Measurements from ENCODE around the gene DSTN.

The DSTN gene

GRCh38 chr20:17640875-17641378 is 71.1 kb downstream of the DSTN start:
- Mint-ChIP-seq H3K27ac (peak overlapping the region in 1 of 2 donors; percentile 4), H3K27me3 (no peaks in the 10 kb centered on the region), H3K9me3 (no peaks in the 10 kb centered on the region), H3K4me3 (no peak overlapping the region), H3K4me1 (no peaks in the 10 kb centered on the region)
- no peak for DNase-seq
- no peak for ATAC-seq

- ATAC-seq (no peak), DNase-seq (no peak)
- H3K27ac Mint-ChIP-seq = no peak overlapping the region
- no peaks in the 10 kb centered on the region for H3K4me1 Mint-ChIP-seq
- H3K4me3 Mint-ChIP-seq = no peak overlapping the region
- no peaks in the 10 kb centered on the region for H3K27me3 Mint-ChIP-seq
- H3K9me3 Mint-ChIP-seq = no peaks in the 10 kb centered on the region
Measured at GRCh38 chr20:17641520-17641964, 71.7 kb downstream of the DSTN start.

- H3K4me1 Mint-ChIP-seq = peaks cover 3% of the 10 kb centered on the region
- ATAC-seq (no peak), DNase-seq (no peak)
- no peaks in the 10 kb centered on the region for H3K9me3 Mint-ChIP-seq
- no peaks in the 10 kb centered on the region for H3K27me3 Mint-ChIP-seq
- no peak overlapping the region for H3K4me3 Mint-ChIP-seq
- no peak overlapping the region for H3K27ac Mint-ChIP-seq
Measured at GRCh38 chr20:17641993-17642392, 72.1 kb downstream of the DSTN start.

GRCh38 chr20:17642404-17643269 is 72.8 kb downstream of the DSTN start:
- no peaks in the 10 kb centered on the region for H3K27me3 Mint-ChIP-seq
- no peaks in the 10 kb centered on the region for H3K9me3 Mint-ChIP-seq
- H3K4me1 Mint-ChIP-seq = peaks cover 6% of the 10 kb centered on the region
- no peak for DNase-seq
- H3K4me3 Mint-ChIP-seq = no peak overlapping the region
- no peak for ATAC-seq
- no peak overlapping the region for H3K27ac Mint-ChIP-seq

GRCh38 chr20:17643531-17644188 is 73.8 kb downstream of the DSTN start:
- DNase-seq (no peak), ATAC-seq (no peak)
- Mint-ChIP-seq H3K27ac (no peak overlapping the region), H3K9me3 (no peaks in the 10 kb centered on the region), H3K27me3 (no peaks in the 10 kb centered on the region), H3K4me3 (no peak overlapping the region), H3K4me1 (peaks cover 6% of the 10 kb centered on the region)

- Mint-ChIP-seq H3K4me3 (no peak overlapping the region), H3K9me3 (no peaks in the 10 kb centered on the region), H3K4me1 (peaks cover 14% of the 10 kb centered on the region), H3K27ac (no peak overlapping the region), H3K27me3 (no peaks in the 10 kb centered on the region)
- no peak for DNase-seq
- ATAC-seq = no peak
Measured at GRCh38 chr20:17644451-17644850, 74.6 kb downstream of the DSTN start.

- Mint-ChIP-seq H3K9me3 (no peaks in the 10 kb centered on the region), H3K27ac (no peak overlapping the region), H3K4me1 (peaks cover 19% of the 10 kb centered on the region), H3K27me3 (no peaks in the 10 kb centered on the region), H3K4me3 (no peak overlapping the region)
- ATAC-seq (no peak), DNase-seq (no peak)
Measured at GRCh38 chr20:17645010-17645409, 75.1 kb downstream of the DSTN start.

GRCh38 chr20:17645546-17646208 is 75.8 kb downstream of the DSTN start:
- ATAC-seq (no peak), DNase-seq (no peak)
- H3K4me1 Mint-ChIP-seq = peaks cover 19% of the 10 kb centered on the region
- no peak overlapping the region for H3K4me3 Mint-ChIP-seq
- H3K27me3 Mint-ChIP-seq = no peaks in the 10 kb centered on the region
- no peaks in the 10 kb centered on the region for H3K9me3 Mint-ChIP-seq
- H3K27ac Mint-ChIP-seq = no peak overlapping the region

- Mint-ChIP-seq H3K27me3 (no peaks in the 10 kb centered on the region), H3K27ac (no peak overlapping the region)
- ATAC-seq = no peak
Measured at GRCh38 chr20:17646209-17646960, 76.5 kb downstream of the DSTN start.

GRCh38 chr20:17646961-17647301 is 77.1 kb downstream of the DSTN start:
- peak overlapping the region in 1 of 2 donors; percentile 42 for H3K27ac Mint-ChIP-seq
- no peaks in the 10 kb centered on the region for H3K9me3 Mint-ChIP-seq
- H3K27me3 Mint-ChIP-seq = no peaks in the 10 kb centered on the region
- DNase-seq (no peak), ATAC-seq (no peak)
- H3K4me3 Mint-ChIP-seq = no peak overlapping the region
- H3K4me1 Mint-ChIP-seq = peaks cover 19% of the 10 kb centered on the region

More at GRCh38 chr20:17646209-17646960, 76.5 kb downstream of the DSTN start:
- no peak for DNase-seq
- Mint-ChIP-seq H3K4me3 (no peak overlapping the region), H3K4me1 (peaks cover 19% of the 10 kb centered on the region), H3K9me3 (no peaks in the 10 kb centered on the region)

GRCh38 chr20:17647391-17648314 is 77.8 kb downstream of the DSTN start:
- ATAC-seq (no peak), DNase-seq (no peak)
- Mint-ChIP-seq H3K4me1 (peaks cover 19% of the 10 kb centered on the region), H3K9me3 (no peaks in the 10 kb centered on the region), H3K27ac (peak overlapping the region in 1 of 2 donors; percentile 34), H3K4me3 (no peak overlapping the region), H3K27me3 (no peaks in the 10 kb centered on the region)

- H3K4me3 Mint-ChIP-seq = no peak overlapping the region
- DNase-seq = no peak
- no peak for ATAC-seq
- H3K27me3 Mint-ChIP-seq = no peaks in the 10 kb centered on the region
- no peak overlapping the region for H3K27ac Mint-ChIP-seq
- peaks cover 19% of the 10 kb centered on the region for H3K4me1 Mint-ChIP-seq
- no peaks in the 10 kb centered on the region for H3K9me3 Mint-ChIP-seq
Measured at GRCh38 chr20:17648315-17648646, 78.4 kb downstream of the DSTN start.

- Mint-ChIP-seq H3K27me3 (no peaks in the 10 kb centered on the region), H3K4me1 (peaks cover 19% of the 10 kb centered on the region), H3K4me3 (no peak overlapping the region), H3K9me3 (no peaks in the 10 kb centered on the region), H3K27ac (peak overlapping the region in 1 of 2 donors; percentile 58)
- DNase-seq (peak; percentile 11 to 39), ATAC-seq (peak; percentile 78)
Measured at GRCh38 chr20:17648791-17649730, 79.2 kb downstream of the DSTN start.

All from stimulated activated naive CD8-positive, alpha-beta T cell treated with anti-CD3 and anti-CD28 coated beads, Interleukin-15, amount 100 ng/mL, for 72 hours (primary cell).